ENCODE results near the gene UBQLN4. TPM values are rescaled to one million over a fixed set of nuclear protein-coding genes. Genes with fewer than 3 reads are reported as not detected.

Gene UBQLN4
- polyA plus RNA-seq, 3 donors = 47.6 to 53.0 (median 49.8) TPM

Other genes starting within 250 kb of the UBQLN4 start
- gene GON4L, start 196.6 kb downstream of the UBQLN4 start, polyA plus RNA-seq (ENCODE audit: insufficient read length in 3 of 3) = 10 to 100 TPM; 37.9 to 47.9 (median 40.0) TPM
- 10 to 100 TPM; 18.5 to 20.9 (median 20.7) TPM for gene SYT11, start 194.2 kb downstream of the UBQLN4 start, polyA plus RNA-seq (ENCODE audit: insufficient read length in 3 of 3)
- gene RIT1, start 142.4 kb downstream of the UBQLN4 start, polyA plus RNA-seq (ENCODE audit: insufficient read length in 3 of 3) = 10 to 100 TPM; 50.4 to 54.9 (median 52.9) TPM
- gene KHDC4, start 119.4 kb downstream of the UBQLN4 start, polyA plus RNA-seq (ENCODE audit: insufficient read length in 3 of 3) = 10 to 100 TPM; 46.1 to 48.2 (median 48.1) TPM
- under 1 TPM in 1 of 3 donors, not detected in 2; 0.14 TPM for gene RXFP4, start 112.2 kb downstream of the UBQLN4 start, polyA plus RNA-seq (ENCODE audit: insufficient read length in 3 of 3)
- 10 to 100 TPM; 73.8 to 82.2 (median 79.5) TPM for gene ARHGEF2, start 75.3 kb downstream of the UBQLN4 start, polyA plus RNA-seq (ENCODE audit: insufficient read length in 3 of 3)
- gene SSR2, start 32.8 kb downstream of the UBQLN4 start, polyA plus RNA-seq (ENCODE audit: insufficient read length in 3 of 3) = 100 to 1,000 TPM; 425 to 439 (median 435) TPM
- 10 to 100 TPM; 52.4 to 58.7 (median 55.7) TPM for gene LAMTOR2, start 984 bp upstream of the UBQLN4 start, polyA plus RNA-seq (ENCODE audit: insufficient read length in 3 of 3)
- 10 to 100 TPM; 48.2 to 62.7 (median 54.4) TPM for gene RAB25, start 7.4 kb upstream of the UBQLN4 start, polyA plus RNA-seq (ENCODE audit: insufficient read length in 3 of 3)
- 10 to 100 TPM; 42.6 to 44.5 (median 44.2) TPM for gene MEX3A, start 28.7 kb upstream of the UBQLN4 start, polyA plus RNA-seq (ENCODE audit: insufficient read length in 3 of 3)
- 10 to 100 TPM; 71.7 to 83.8 (median 82.5) TPM for gene LMNA, start 60.9 kb upstream of the UBQLN4 start, polyA plus RNA-seq (ENCODE audit: insufficient read length in 3 of 3)
- gene SEMA4A, start 99.8 kb upstream of the UBQLN4 start, polyA plus RNA-seq (ENCODE audit: insufficient read length in 3 of 3) = 10 to 100 TPM; 14.8 to 19.9 (median 18.3) TPM
- gene SLC25A44, start 140.3 kb upstream of the UBQLN4 start, polyA plus RNA-seq (ENCODE audit: insufficient read length in 3 of 3) = 10 to 100 TPM; 28.8 to 31.0 (median 30.0) TPM
- 10 to 100 TPM; 77.2 to 85.1 (median 81.0) TPM for gene PMF1, start 159.2 kb upstream of the UBQLN4 start, polyA plus RNA-seq (ENCODE audit: insufficient read length in 3 of 3)
- 1 to 10 TPM; 1.1 to 1.5 (median 1.3) TPM for gene BGLAP, start 188.4 kb upstream of the UBQLN4 start, polyA plus RNA-seq (ENCODE audit: insufficient read length in 3 of 3)
- gene PAQR6, start 194.3 kb upstream of the UBQLN4 start, polyA plus RNA-seq (ENCODE audit: insufficient read length in 3 of 3) = 1 to 10 TPM; 3.0 to 4.4 (median 3.0) TPM
- gene SMG5, start 229.0 kb upstream of the UBQLN4 start, polyA plus RNA-seq (ENCODE audit: insufficient read length in 3 of 3) = 10 to 100 TPM; 55.0 to 58.3 (median 57.6) TPM
- 1 to 10 TPM; 4.1 to 4.8 (median 4.8) TPM for gene TMEM79, start 230.5 kb upstream of the UBQLN4 start, polyA plus RNA-seq (ENCODE audit: insufficient read length in 3 of 3)
- gene GLMP, start 241.9 kb upstream of the UBQLN4 start, polyA plus RNA-seq (ENCODE audit: insufficient read length in 3 of 3) = 10 to 100 TPM; 48.9 to 55.1 (median 54.5) TPM
- not detected for gene VHLL, start 245.5 kb upstream of the UBQLN4 start, polyA plus RNA-seq (ENCODE audit: insufficient read length in 3 of 3)